Measurements from ENCODE around the gene P3H1. TPM values are rescaled to one million over a fixed set of nuclear protein-coding genes. Genes with fewer than 3 reads are reported as not detected.
"Not testable (repeated sequence)": the region's sequence is repeated elsewhere in the genome, so short reads cannot be mapped to it uniquely, and the experiment has no call there.

Gene P3H1
- total RNA-seq, 1 donor from 2014 or later = 24.4 TPM

DNA sequence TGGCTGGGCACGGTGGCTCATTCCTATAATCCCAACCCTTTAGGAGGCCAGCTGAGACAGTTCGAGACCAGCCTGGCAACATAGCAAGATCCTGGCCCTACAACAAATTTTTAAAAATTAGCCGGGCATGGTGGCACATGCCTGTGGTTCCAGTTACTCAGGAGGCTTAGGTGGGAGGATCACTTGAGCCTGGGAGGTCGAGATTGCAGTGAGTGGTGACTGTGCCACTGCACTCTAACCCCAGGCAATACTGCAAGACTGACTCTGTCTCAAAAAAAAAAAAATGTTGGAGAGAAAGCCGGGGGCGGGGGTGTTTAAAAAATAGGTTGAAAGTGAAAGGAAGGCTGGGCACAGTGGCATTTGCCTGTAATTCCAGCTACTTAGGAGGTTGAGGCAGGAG, 43.3 kb downstream of the P3H1 start:
- Histone ChIP-seq H3K4me1 (no peaks in the 10 kb centered on the region), H3K27ac (no peak overlapping the region), H3K4me3 (no peak overlapping the region), H3K36me3 (no peaks in the 10 kb centered on the region), H3K27me3 (ENCODE audit: low read depth) (no peaks in the 10 kb centered on the region), H3K9me3 (no peaks in the 10 kb centered on the region)
- intact Hi-C loops (cut with DNase I) = no loop called here
- ATAC-seq = no peak
- TF ChIP-seq, protein P1, sequence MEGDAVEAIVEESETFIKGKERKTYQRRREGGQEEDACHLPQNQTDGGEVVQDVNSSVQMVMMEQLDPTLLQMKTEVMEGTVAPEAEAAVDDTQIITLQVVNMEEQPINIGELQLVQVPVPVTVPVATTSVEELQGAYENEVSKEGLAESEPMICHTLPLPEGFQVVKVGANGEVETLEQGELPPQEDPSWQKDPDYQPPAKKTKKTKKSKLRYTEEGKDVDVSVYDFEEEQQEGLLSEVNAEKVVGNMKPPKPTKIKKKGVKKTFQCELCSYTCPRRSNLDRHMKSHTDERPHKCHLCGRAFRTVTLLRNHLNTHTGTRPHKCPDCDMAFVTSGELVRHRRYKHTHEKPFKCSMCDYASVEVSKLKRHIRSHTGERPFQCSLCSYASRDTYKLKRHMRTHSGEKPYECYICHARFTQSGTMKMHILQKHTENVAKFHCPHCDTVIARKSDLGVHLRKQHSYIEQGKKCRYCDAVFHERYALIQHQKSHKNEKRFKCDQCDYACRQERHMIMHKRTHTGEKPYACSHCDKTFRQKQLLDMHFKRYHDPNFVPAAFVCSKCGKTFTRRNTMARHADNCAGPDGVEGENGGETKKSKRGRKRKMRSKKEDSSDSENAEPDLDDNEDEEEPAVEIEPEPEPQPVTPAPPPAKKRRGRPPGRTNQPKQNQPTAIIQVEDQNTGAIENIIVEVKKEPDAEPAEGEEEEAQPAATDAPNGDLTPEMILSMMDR (IDR thresholded peaks at IDR 0.05) = no peak
- DNase-seq = no peak

DNA sequence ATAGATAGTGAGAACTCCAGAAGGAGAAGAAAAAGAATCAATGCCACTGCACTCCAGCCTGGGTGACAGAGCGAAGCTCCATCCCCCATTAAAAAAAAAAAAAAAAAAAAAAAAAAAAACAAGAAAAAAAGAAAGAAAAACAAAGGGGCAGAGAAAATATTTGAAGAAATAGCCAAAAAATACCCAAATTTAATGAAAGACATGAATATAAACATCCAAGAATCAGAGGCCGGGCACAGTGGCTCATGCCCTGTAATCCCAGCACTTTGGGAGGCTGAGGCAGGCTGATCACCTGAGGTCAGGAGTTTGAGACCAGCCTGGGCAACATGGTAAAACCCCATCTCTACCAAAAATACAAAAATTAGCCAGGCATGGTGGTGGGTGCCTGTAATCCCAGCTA, 44.4 kb downstream of the P3H1 start:
- H3K4me1 ChIP-seq; intact Hi-C loops (cut with DNase I); H3K27me3 ChIP-seq (ENCODE audit: low read depth); H3K4me3 ChIP-seq; ATAC-seq; DNase-seq; H3K27ac ChIP-seq; H3K9me3 ChIP-seq; H3K36me3 ChIP-seq: not testable (repeated sequence)

DNA sequence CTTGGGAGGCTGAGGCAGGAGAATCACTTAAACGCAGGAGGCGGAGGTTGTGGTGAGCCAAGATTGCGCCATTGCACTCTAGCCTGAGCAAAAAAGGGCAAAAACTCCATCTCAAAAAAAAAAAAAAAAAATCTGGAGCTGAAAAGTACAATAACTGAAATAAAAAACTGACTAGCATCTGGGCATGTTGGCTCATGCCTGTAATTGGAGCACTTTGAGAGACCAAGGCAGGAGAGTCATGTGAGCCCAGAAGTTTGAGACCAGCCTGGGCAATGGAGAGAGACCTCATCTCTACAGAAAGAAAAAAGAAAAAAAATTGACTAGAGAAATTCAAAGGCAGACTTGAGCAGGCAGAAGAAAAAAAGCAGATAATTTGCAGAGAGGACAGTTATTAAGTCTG, 44.9 kb downstream of the P3H1 start:
- ATAC-seq = no peak
- TF ChIP-seq, protein P1 (IDR thresholded peaks at IDR 0.05) = no peak
- no peak overlapping the region for H3K27ac ChIP-seq
- no peaks in the 10 kb centered on the region for H3K36me3 ChIP-seq
- no peaks in the 10 kb centered on the region for H3K4me1 ChIP-seq
- no peaks in the 10 kb centered on the region for H3K27me3 ChIP-seq (ENCODE audit: low read depth)
- intact Hi-C loops (cut with DNase I) = no loop called here
- H3K4me3 ChIP-seq = no peak overlapping the region
- no peaks in the 10 kb centered on the region for H3K9me3 ChIP-seq
- no peak for DNase-seq

DNA sequence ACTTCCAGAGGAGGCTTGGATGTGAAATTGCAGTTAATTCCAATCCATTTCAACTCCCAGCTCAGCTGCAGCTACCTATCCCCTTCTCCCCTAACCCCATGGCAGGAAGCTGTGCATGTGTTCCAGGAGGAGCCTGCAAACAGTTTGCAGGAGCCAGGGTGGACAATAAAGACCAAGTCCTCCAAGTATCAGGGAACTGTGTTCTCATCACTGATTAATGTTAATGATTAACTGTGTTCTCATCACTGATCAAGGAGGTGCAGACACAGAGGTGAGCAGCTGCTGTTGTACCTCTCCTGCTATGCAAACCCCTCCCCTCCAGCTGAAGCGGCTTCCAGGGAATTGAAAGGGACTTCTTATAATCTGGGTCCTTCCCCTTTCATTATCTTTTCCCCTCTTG, 46.0 kb downstream of the P3H1 start:
- intact Hi-C loops (cut with DNase I) = no loop called here
- Histone ChIP-seq H3K27me3 (ENCODE audit: low read depth) (no peaks in the 10 kb centered on the region), H3K4me3 (no peak overlapping the region), H3K4me1 (no peaks in the 10 kb centered on the region), H3K9me3 (no peaks in the 10 kb centered on the region), H3K36me3 (no peaks in the 10 kb centered on the region), H3K27ac (no peak overlapping the region)
- ATAC-seq (no peak), DNase-seq (no peak)
- TF ChIP-seq, protein P1 (IDR thresholded peaks at IDR 0.05) = no peak

DNA sequence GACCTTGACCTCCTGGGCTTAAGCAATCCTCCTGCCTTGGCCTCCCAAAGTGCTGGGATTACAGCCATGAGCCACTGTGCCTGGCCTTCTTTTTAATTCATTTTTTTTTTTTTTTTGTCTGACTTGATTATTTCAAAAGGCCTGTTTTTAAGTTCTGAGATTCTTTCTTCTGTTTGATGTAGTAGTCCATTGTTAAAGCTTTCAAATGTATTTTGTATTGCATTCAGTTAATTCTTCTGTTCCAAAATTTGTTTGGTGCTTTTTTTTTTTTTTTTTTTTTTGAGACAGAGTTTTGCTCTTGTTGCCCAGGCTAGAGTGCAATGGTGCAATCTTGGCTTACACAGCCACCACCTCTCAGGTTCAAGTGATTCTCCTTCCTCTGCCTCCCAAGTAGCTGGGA, 52.4 kb downstream of the P3H1 start:
- H3K27me3 ChIP-seq (ENCODE audit: low read depth); intact Hi-C loops (cut with DNase I); H3K36me3 ChIP-seq; ATAC-seq; H3K4me3 ChIP-seq; DNase-seq; H3K4me1 ChIP-seq; H3K27ac ChIP-seq: not testable (repeated sequence)
- peaks cover 12% of the 10 kb centered on the region for H3K9me3 ChIP-seq

DNA sequence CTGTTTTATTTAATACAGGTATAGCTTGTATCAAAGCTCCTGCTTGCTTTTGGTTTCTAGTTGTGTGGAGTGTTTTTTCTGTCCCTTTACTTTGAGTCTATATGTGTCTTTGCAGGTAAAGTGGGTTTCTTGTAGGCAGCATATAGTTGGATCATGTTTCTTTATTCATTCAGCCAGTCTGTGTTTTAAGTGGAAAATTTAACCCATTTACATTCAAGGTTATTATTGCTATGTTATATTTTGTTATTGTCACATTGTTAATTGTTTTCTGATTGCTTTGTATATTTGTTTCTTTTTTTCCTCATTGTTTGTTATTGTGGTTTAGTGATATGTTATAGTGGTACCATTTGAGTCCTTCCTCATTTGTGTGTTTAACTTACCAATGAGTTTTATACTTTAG, 53.5 kb downstream of the P3H1 start:
- no peaks in the 10 kb centered on the region for H3K4me1 ChIP-seq
- H3K4me3 ChIP-seq = no peak overlapping the region
- H3K27me3 ChIP-seq (ENCODE audit: low read depth) = no peaks in the 10 kb centered on the region
- ATAC-seq = no peak
- TF ChIP-seq, protein P1 (IDR thresholded peaks at IDR 0.05) = no peak
- no peak for DNase-seq
- no peak overlapping the region for H3K27ac ChIP-seq
- H3K9me3 ChIP-seq = peaks cover 12% of the 10 kb centered on the region
- intact Hi-C loops (cut with DNase I) = no loop called here
- H3K36me3 ChIP-seq = peaks cover 1% of the 10 kb centered on the region

DNA sequence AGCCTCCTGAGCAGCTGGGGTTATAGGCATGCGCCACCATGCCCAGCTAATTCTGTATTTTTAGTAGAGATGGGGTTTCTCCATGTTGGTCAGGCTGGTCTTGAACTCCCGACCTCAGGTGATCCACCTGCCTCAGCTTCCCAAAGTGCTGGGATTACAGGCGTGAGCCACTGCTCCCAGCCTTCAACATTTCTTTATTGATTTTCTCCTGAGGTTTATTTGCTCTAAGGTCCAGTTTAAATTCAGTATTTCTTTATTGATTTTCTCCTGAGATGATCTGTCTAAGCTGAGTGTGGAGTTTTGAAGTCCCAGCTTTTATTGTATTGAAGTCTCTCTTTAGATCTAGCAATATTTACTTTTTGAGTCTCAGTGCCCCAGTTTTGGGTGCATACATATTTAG, 54.0 kb downstream of the P3H1 start:
- ATAC-seq; DNase-seq; H3K27ac ChIP-seq; H3K36me3 ChIP-seq; H3K4me1 ChIP-seq; H3K4me3 ChIP-seq; H3K27me3 ChIP-seq (ENCODE audit: low read depth); intact Hi-C loops (cut with DNase I): not testable (repeated sequence)
- H3K9me3 ChIP-seq = peaks cover 12% of the 10 kb centered on the region

Measured in lower lobe of right lung (tissue), 2 donors.